GM19193 (cell line): Measurements from ENCODE around the gene MID2.

Experiments used
- POLR2A ChIP-seq: IDR thresholded peaks from 4 replicates; pipeline ENCODE4 v1.6.1; 2011; ENCODE audit not compliant: insufficient read depth, insufficient read length; ENCODE audit errors: extremely low read depth

Gene MID2

GRCh38 chrX:107831071-107831730 lies 5.5 kb downstream of the MID2 start:
- no peak for TF ChIP-seq POLR2A

GRCh38 chrX:107834275-107835201 lies 8.9 kb downstream of the MID2 start:
- no peak for TF ChIP-seq POLR2A

GRCh38 chrX:107836958-107837357 lies 11.3 kb downstream of the MID2 start:
- no peak for TF ChIP-seq POLR2A

- no peak for TF ChIP-seq POLR2A
Observed at GRCh38 chrX:107840971-107841370, 15.3 kb downstream of the MID2 start.

- no peak for TF ChIP-seq POLR2A
Observed at GRCh38 chrX:107842715-107843400, 17.2 kb downstream of the MID2 start.

GRCh38 chrX:107845625-107846024 lies 20.0 kb downstream of the MID2 start:
- no peak for TF ChIP-seq POLR2A

- TF ChIP-seq POLR2A = no peak
Observed at GRCh38 chrX:107848591-107848990, 22.9 kb downstream of the MID2 start.

GRCh38 chrX:107849747-107850421 lies 24.2 kb downstream of the MID2 start:
- TF ChIP-seq POLR2A = no peak

GRCh38 chrX:107850422-107850765 lies 24.7 kb downstream of the MID2 start:
- no peak for TF ChIP-seq POLR2A

GRCh38 chrX:107851215-107851614 lies 25.5 kb downstream of the MID2 start:
- no peak for TF ChIP-seq POLR2A

GRCh38 chrX:107856289-107856688 lies 30.6 kb downstream of the MID2 start:
- no peak for TF ChIP-seq POLR2A

GRCh38 chrX:107857837-107858236 lies 32.2 kb downstream of the MID2 start:
- no peak for TF ChIP-seq POLR2A

- TF ChIP-seq POLR2A = no peak
Observed at GRCh38 chrX:107861056-107861455, 35.4 kb downstream of the MID2 start.

GRCh38 chrX:107871136-107871535 lies 45.5 kb downstream of the MID2 start:
- no peak for TF ChIP-seq POLR2A

- TF ChIP-seq POLR2A = no peak
Observed at GRCh38 chrX:107878106-107878505, 52.4 kb downstream of the MID2 start.
